Ovary (tissue), 3 donors: ENCODE data around the gene DUOXA2.

Experiments
- EP300 ChIP-seq: sonication (generic); formaldehyde crosslinking; IDR thresholded peaks from one replicate; pipeline ENCODE4 v1.6.1; 2017; ENCODE audit warnings: antibody characterized with exemption
- POLR2A ChIP-seq: fragments of 450-650 bp; IDR thresholded peaks from one replicate; pipeline ENCODE4 v1.6.1; 2017; ENCODE audit warnings: antibody characterized with exemption, mild to moderate bottlenecking, moderate library complexity
- TF ChIP-seq, protein P1 (sequence below), 3 donors: fragments of 450-650 bp in 2 of 3; fragments of 200-600 bp in 1 of 3; IDR thresholded peaks; one replicate each; pipeline versions ENCODE4 v1.5.1 to v1.8.0; 2016 to 2022; ENCODE audit warnings: antibody characterized with exemption in 3 of 3, mild to moderate bottlenecking in 1 of 3
- donor health status: DM: no; HTN: no; CAD: no.

DNA sequence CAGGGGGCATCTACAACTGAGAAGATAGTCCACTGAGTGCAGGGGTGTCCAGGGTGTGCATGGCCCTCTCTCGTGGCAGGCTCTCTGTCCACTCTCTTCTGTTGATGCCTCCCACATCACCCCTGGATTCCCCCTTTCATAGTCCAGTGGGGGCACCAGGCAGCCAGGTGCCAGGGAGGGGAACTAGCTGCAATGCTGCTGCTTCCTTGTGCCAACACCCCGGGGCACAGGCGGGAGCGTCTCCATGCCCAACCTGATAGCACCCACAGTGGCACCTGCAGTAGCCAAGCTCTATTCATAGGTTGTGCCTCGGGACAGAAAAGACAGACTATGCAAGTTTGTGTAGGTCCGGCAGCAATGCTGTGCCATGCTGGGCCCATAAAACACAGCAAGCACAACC, 11.9 kb upstream of the DUOXA2 start:
- TF ChIP-seq, protein P1, sequence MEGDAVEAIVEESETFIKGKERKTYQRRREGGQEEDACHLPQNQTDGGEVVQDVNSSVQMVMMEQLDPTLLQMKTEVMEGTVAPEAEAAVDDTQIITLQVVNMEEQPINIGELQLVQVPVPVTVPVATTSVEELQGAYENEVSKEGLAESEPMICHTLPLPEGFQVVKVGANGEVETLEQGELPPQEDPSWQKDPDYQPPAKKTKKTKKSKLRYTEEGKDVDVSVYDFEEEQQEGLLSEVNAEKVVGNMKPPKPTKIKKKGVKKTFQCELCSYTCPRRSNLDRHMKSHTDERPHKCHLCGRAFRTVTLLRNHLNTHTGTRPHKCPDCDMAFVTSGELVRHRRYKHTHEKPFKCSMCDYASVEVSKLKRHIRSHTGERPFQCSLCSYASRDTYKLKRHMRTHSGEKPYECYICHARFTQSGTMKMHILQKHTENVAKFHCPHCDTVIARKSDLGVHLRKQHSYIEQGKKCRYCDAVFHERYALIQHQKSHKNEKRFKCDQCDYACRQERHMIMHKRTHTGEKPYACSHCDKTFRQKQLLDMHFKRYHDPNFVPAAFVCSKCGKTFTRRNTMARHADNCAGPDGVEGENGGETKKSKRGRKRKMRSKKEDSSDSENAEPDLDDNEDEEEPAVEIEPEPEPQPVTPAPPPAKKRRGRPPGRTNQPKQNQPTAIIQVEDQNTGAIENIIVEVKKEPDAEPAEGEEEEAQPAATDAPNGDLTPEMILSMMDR (IDR thresholded peaks at IDR 0.05): no peak
- no peak for TF ChIP-seq POLR2A
- no peak for TF ChIP-seq EP300
